Upper lobe of left lung (tissue), 6 donors: Measurements from ENCODE around the gene MAPK13. TPM values are rescaled to one million over a fixed set of nuclear protein-coding genes. Genes with fewer than 3 reads are reported as not detected.
A peak's percentile ranks its signal among the peaks of the same experiment; 100 is the strongest.

Experiments
- ATAC-seq, 2 donors: fragments of 200-7000 bp; cut with Tn5 transposase; one replicate each; pipeline ENCODE4 v1.9.1; 2022; ENCODE audit warnings: mild to moderate bottlenecking in 2 of 2, moderate library complexity in 2 of 2; ENCODE audit not compliant: low FRiP score in 2 of 2
- DNase-seq, 2 donors: peaks; one replicate each; pipeline ENCODE4 v3.0.0-alpha.2; 2019 to 2020
- H3K27ac ChIP-seq, 4 donors: fragments of 200-600 bp; sonication (generic); one replicate each; pipeline ENCODE4 v1.5.1; 2016 to 2019
- H3K27me3 ChIP-seq, 4 donors: fragments of 200-600 bp; sonication (generic); one replicate each; pipeline ENCODE4 v1.5.1; 2017 to 2019
- H3K36me3 ChIP-seq, 4 donors: fragments of 200-600 bp; sonication (generic); one replicate each; pipeline ENCODE4 v1.5.1; 2016 to 2019
- H3K4me1 ChIP-seq, 4 donors: fragments of 200-600 bp; sonication (generic); one replicate each; pipeline ENCODE4 v1.5.1; 2018 to 2019
- H3K4me3 ChIP-seq, 4 donors: fragments of 200-600 bp; sonication (generic); one replicate each; pipeline ENCODE4 v1.5.1; 2017 to 2019; ENCODE audit warnings: mild to moderate bottlenecking in 2 of 4, moderate library complexity in 1 of 4
- H3K9me3 ChIP-seq, 4 donors: fragments of 200-600 bp; sonication (generic); one replicate each; pipeline ENCODE4 v1.5.1; 2018 to 2019
- CTCF ChIP-seq, 6 experiments: fragments of 450-650 bp in 4 of 6; fragments of 200-600 bp in 2 of 6; sonication (generic) in 2 of 6; IDR thresholded peaks; one replicate each; pipeline ENCODE4 v1.5.1; 2016 to 2019; ENCODE audit warnings: antibody characterized with exemption in 6 of 6
- EP300 ChIP-seq, 4 donors: sonication (generic); formaldehyde crosslinking; IDR thresholded peaks; one replicate each; pipeline ENCODE4 v1.5.1; 2017; ENCODE audit warnings: antibody characterized with exemption in 4 of 4, control low read depth in 2 of 4
- POLR2A ChIP-seq, 4 donors: fragments of 450-650 bp; IDR thresholded peaks; one replicate each; pipeline ENCODE4 v1.5.1; 2016 to 2017; ENCODE audit warnings: antibody characterized with exemption in 4 of 4, mild to moderate bottlenecking in 2 of 4
- POLR2AphosphoS5 ChIP-seq, 2 donors: sonication (generic); formaldehyde crosslinking; IDR thresholded peaks; one replicate each; pipeline ENCODE4 v1.5.1; 2017; ENCODE audit warnings: antibody characterized with exemption in 2 of 2
- WGBS, 2 donors: methylation state at CpG; one replicate each; pipeline ENCODE4 v1.1.5; 2017 to 2018; 5-methylcytosine and 5-hydroxymethylcytosine counted together
- total RNA-seq, 6 donors: library from RNA; depleted of rRNA in 4 of 6; stranded (reverse); fragments of >200 nt in 4 of 6; gene quantifications; one replicate each; pipeline versions ENCODE4 v1.1.0 to v1.2.1, GENCODE V29; 2016 to 2021
- donor health status: DM: no; HTN: no; CAD: no; lungs with moderate emphysema.
- donor health status: DM: no; HTN: yes; CAD: no; lungs with severe emphysema.

Gene MAPK13
- total RNA-seq, 6 donors from 2014 or later: 56.7 to 90.1 (median 80.1) TPM

- DNase-seq (no peak), ATAC-seq (no peak)
- Histone ChIP-seq H3K36me3 (peaks cover 0 to 19% (median 10%) of the 10 kb centered on the region in 4 donors), H3K4me3 (no peak overlapping the region), H3K4me1 (peaks cover 0 to 3% (median 1%) of the 10 kb centered on the region in 4 donors), H3K27ac (no peak overlapping the region), H3K9me3 (no peaks in the 10 kb centered on the region), H3K27me3 (no peaks in the 10 kb centered on the region)
- WGBS, 2 donors: 92% methylated on average over 13 of the region's 13 CpGs
- TF ChIP-seq POLR2A (IDR thresholded peaks at IDR 0.05): no peak
- no peak for TF ChIP-seq POLR2AphosphoS5 (IDR thresholded peaks at IDR 0.05)
- no peak for TF ChIP-seq EP300 (IDR thresholded peaks at IDR 0.05)
Measured at GRCh38 chr6:36142971-36143838, 12.9 kb downstream of the MAPK13 start.

GRCh38 chr6:36145495-36145894 lies 15.2 kb downstream of the MAPK13 start:
- 85 to 93% methylated on average over 4 of the region's 4 CpGs for WGBS, 2 donors
- peaks cover 8 to 14% (median 12%) of the 10 kb centered on the region in 4 donors for H3K4me1 ChIP-seq
- no peak overlapping the region for H3K27ac ChIP-seq
- H3K9me3 ChIP-seq: no peaks in the 10 kb centered on the region
- no peaks in the 10 kb centered on the region for H3K36me3 ChIP-seq
- no peaks in the 10 kb centered on the region for H3K27me3 ChIP-seq
- ATAC-seq (no peak), DNase-seq (no peak)
- H3K4me3 ChIP-seq: no peak overlapping the region
- TF ChIP-seq EP300 (IDR thresholded peaks at IDR 0.05) (no peak), CTCF (IDR thresholded peaks at IDR 0.05) (no peak), POLR2A (IDR thresholded peaks at IDR 0.05) (no peak), POLR2AphosphoS5 (IDR thresholded peaks at IDR 0.05) (no peak)

- Histone ChIP-seq H3K27me3 (no peaks in the 10 kb centered on the region), H3K4me1 (peaks cover 10 to 19% (median 13%) of the 10 kb centered on the region in 4 donors), H3K4me3 (no peak overlapping the region), H3K27ac (peak overlapping the region in 1 of 4 donors; percentile 67), H3K9me3 (no peaks in the 10 kb centered on the region), H3K36me3 (no peaks in the 10 kb centered on the region)
- DNase-seq (peak in 1 of 2 donors; percentile 42), ATAC-seq (no peak)
- WGBS, 2 donors: 81 to 85% methylated on average over 3 of the region's 3 CpGs
- no peak for TF ChIP-seq CTCF (IDR thresholded peaks at IDR 0.05)
- no peak for TF ChIP-seq POLR2A (IDR thresholded peaks at IDR 0.05)
- no peak for TF ChIP-seq EP300 (IDR thresholded peaks at IDR 0.05)
- no peak for TF ChIP-seq POLR2AphosphoS5 (IDR thresholded peaks at IDR 0.05)
Measured at GRCh38 chr6:36147294-36147693, 17.0 kb downstream of the MAPK13 start.

GRCh38 chr6:36149476-36149875 lies 19.2 kb downstream of the MAPK13 start:
- Histone ChIP-seq H3K36me3 (no peaks in the 10 kb centered on the region), H3K9me3 (no peaks in the 10 kb centered on the region), H3K27me3 (no peaks in the 10 kb centered on the region), H3K4me1 (peaks cover 10 to 26% (median 12%) of the 10 kb centered on the region in 4 donors), H3K4me3 (no peak overlapping the region), H3K27ac (peak overlapping the region in 3 of 4 donors; percentile 18 to 50 (median 22))
- ATAC-seq (no peak), DNase-seq (no peak)
- no peak for TF ChIP-seq POLR2A (IDR thresholded peaks at IDR 0.05)
- TF ChIP-seq CTCF (IDR thresholded peaks at IDR 0.05): no peak
- no peak for TF ChIP-seq EP300 (IDR thresholded peaks at IDR 0.05)

GRCh38 chr6:36150283-36150682 lies 20.0 kb downstream of the MAPK13 start:
- ATAC-seq (peak in 1 of 2 donors; percentile 35), DNase-seq (no peak)
- WGBS, 2 donors: 52 to 54% methylated on average over 3 of the region's 3 CpGs
- Histone ChIP-seq H3K27me3 (no peaks in the 10 kb centered on the region), H3K9me3 (no peaks in the 10 kb centered on the region), H3K4me3 (no peak overlapping the region), H3K4me1 (peaks cover 10 to 26% (median 12%) of the 10 kb centered on the region in 4 donors), H3K36me3 (no peaks in the 10 kb centered on the region), H3K27ac (peak overlapping the region in 3 of 4 donors; percentile 18 to 50 (median 22))
- TF ChIP-seq EP300 (IDR thresholded peaks at IDR 0.05) (no peak), CTCF (IDR thresholded peaks at IDR 0.05) (no peak), POLR2A (IDR thresholded peaks at IDR 0.05) (no peak), POLR2AphosphoS5 (IDR thresholded peaks at IDR 0.05) (no peak)
